HepG2 (cell line): ENCODE measurements around the gene ITGAE. TPM values are rescaled to one million over a fixed set of nuclear protein-coding genes. Genes with fewer than 3 reads are reported as not detected.

Experiments used
- ATAC-seq: fragments of 200-7000 bp; cut with Tn5 transposase; 3 replicates; pipeline ENCODE4 v1.9.1; 2020; ENCODE audit warnings: mild to moderate bottlenecking, moderate library complexity
- BruUV-seq: library from RNA; stranded (reverse); fragments of 400-500 nt; replicated peaks from 2 replicates; lab custom pipeline; 2021; lab: Mats Ljungman, UMichigan
- CTCF ChIA-PET: fragments of 300-600 bp; formaldehyde crosslinking; extraction: SDS; loops from one replicate; lab custom pipeline; 2021; ENCODE audit warnings: low total read pairs, inconsistent platforms, low intra/inter-chr PET ratio; lab: Yijun Ruan, JAX
- POLR2A ChIA-PET: fragments of 350-600 bp; sonication (Branson Sonifier 250); formaldehyde crosslinking; loops from one replicate; lab custom pipeline; 2020; ENCODE audit warnings: antibody characterized with exemption, inconsistent platforms; lab: Yijun Ruan, JAX
- DNase-seq: peaks from one replicate; pipeline ENCODE4 v3.0.0-alpha.2; 2015; ENCODE audit warnings: low spot score
- FAIRE-seq: peaks from 3 replicates; lab custom pipeline; 2011; peaks lifted over from hg19 to GRCh38; lab: Jason Lieb, UNC
- H2AFZ ChIP-seq: one replicate; pipeline ENCODE4 v1.6.1; 2011; ENCODE audit warnings: low read length, inconsistent platforms
- H3K27ac ChIP-seq: fragments of 300-600 bp; 3 replicates; pipeline ENCODE4 v1.8.0; 2011; ENCODE audit warnings: mixed run types, mild to moderate bottlenecking, mixed read lengths, low read length, inconsistent platforms; ENCODE audit not compliant: insufficient read depth; ENCODE audit errors: extremely low read length
- H3K27me3 ChIP-seq, 2 experiments: fragments of 200-600 bp in 1 of 2; 2 replicates in 1 of 2; 3 replicates in 1 of 2; pipeline versions ENCODE4 v1.6.0 to v1.8.0; 2011; ENCODE audit warnings: low read length in 2 of 2, mild to moderate bottlenecking in 2 of 2, moderate library complexity in 2 of 2, inconsistent platforms in 1 of 2; ENCODE audit not compliant: insufficient read depth in 2 of 2, control insufficient read depth in 1 of 2
- H3K36me3 ChIP-seq, 2 experiments: fragments of 200-600 bp in 1 of 2; replicated peaks in 1 of 2; 2 replicates in 1 of 2; 3 replicates in 1 of 2; pipeline versions ENCODE4 v1.5.1 to v1.8.0; 2011; ENCODE audit warnings: low read length in 2 of 2, inconsistent platforms in 1 of 2; ENCODE audit not compliant: insufficient read depth in 2 of 2, control insufficient read depth in 1 of 2
- H3K4me1 ChIP-seq: 2 replicates; pipeline ENCODE4 v1.5.1; 2012; ENCODE audit warnings: low read length, inconsistent platforms; ENCODE audit not compliant: insufficient read depth
- H3K4me2 ChIP-seq: 2 replicates; pipeline ENCODE4 v1.6.0; 2011; ENCODE audit warnings: low read depth, low read length, inconsistent platforms
- H3K4me3 ChIP-seq, 3 experiments: fragments of 200-600 bp in 1 of 3; sonication (generic), shearing (Covaris generic) in 1 of 3; replicated peaks in 1 of 3; 2 replicates each; pipeline ENCODE4 v1.5.1; 2011 to 2016; ENCODE audit warnings: low read length in 3 of 3, inconsistent platforms in 2 of 3, low read depth in 2 of 3, mild to moderate bottlenecking in 2 of 3, control low read depth in 1 of 3, mixed read lengths in 1 of 3; ENCODE audit not compliant: insufficient read depth in 1 of 3
- H3K79me2 ChIP-seq: one replicate; pipeline ENCODE4 v1.6.1; 2011; ENCODE audit warnings: low read length, inconsistent platforms; ENCODE audit not compliant: insufficient read depth
- H3K9ac ChIP-seq: 2 replicates; pipeline ENCODE4 v1.6.0; 2011; ENCODE audit warnings: mild to moderate bottlenecking, low read depth, low read length, inconsistent platforms; ENCODE audit not compliant: insufficient read depth
- H3K9me3 ChIP-seq: 2 replicates; pipeline ENCODE4 v1.5.1; 2012; ENCODE audit warnings: mild to moderate bottlenecking, low read length
- H4K20me1 ChIP-seq: 2 replicates; pipeline ENCODE4 v1.6.0; 2011; ENCODE audit warnings: inconsistent platforms, mild to moderate bottlenecking, low read length, moderate library complexity; ENCODE audit not compliant: insufficient read depth
- DPF2 ChIP-seq: sonication (generic); formaldehyde crosslinking; IDR thresholded peaks from 2 replicates; pipeline ENCODE4 v1.4.0; 2020; ENCODE audit warnings: mild to moderate bottlenecking, low read depth, missing genetic modification reagents, borderline replicate concordance
- SCMH1 ChIP-seq: sonication (generic); formaldehyde crosslinking; IDR thresholded peaks from 2 replicates; pipeline ENCODE4 v1.9.0; 2021; ENCODE audit warnings: missing genetic modification reagents, mild to moderate bottlenecking, borderline replicate concordance
- SYNCRIP ChIP-seq: fragments of 200-400 bp; formaldehyde crosslinking; IDR thresholded peaks from 2 replicates; pipeline ENCODE4 v1.6.1; 2018; ENCODE audit warnings: mild to moderate bottlenecking, low read depth, low read length; ENCODE audit not compliant: insufficient read depth
- ZFP91 ChIP-seq: sonication (generic); formaldehyde crosslinking; IDR thresholded peaks from 2 replicates; pipeline ENCODE4 v1.9.0; 2022; ENCODE audit warnings: missing genetic modification reagents, mild to moderate bottlenecking, borderline replicate concordance
- ZGPAT ChIP-seq: IDR thresholded peaks from 2 replicates; pipeline ENCODE4 v1.6.1; 2016; ENCODE audit warnings: mild to moderate bottlenecking
- WGBS: methylation state at CpG from one replicate; pipeline ENCODE4 v1.1.6; 2017; ENCODE audit warnings: low lambda C conversion rate; 5-methylcytosine and 5-hydroxymethylcytosine counted together
- in situ Hi-C: cut with HindIII; loops from 2 replicates; pipeline ENCODE4 v1.10.0; 2017; ENCODE audit warnings: low pct_unique_long_range_greater_than_20kb; ENCODE audit not compliant: extremely low pct_ligation_motif_present
- intact Hi-C: fragments of 100-400 bp; cut with micrococcal nuclease; formaldehyde crosslinking; loops from one replicate; pipeline ENCODE4 v1.10.0; 2022; ENCODE audit not compliant: unreplicated experiment
- polyA plus RNA-seq, 8 experiments: library from polyadenylated mRNA; depleted of rRNA in 3 of 8; stranded (reverse) in 7 of 8; unstranded in 1 of 8; fragments of >200 nt; fragmentation: Illumina TruSeq in 4 of 8; extraction: Trizol in 4 of 8; gene quantifications; 2 replicates each; pipeline versions ENCODE4 v1.2.1 to v1.2.3, GENCODE V29; 2011 to 2016; ENCODE audit warnings: low read depth in 4 of 8, missing spikeins in 1 of 8, mixed read lengths in 1 of 8; ENCODE audit not compliant: insufficient read depth in 1 of 8
- total RNA-seq, 5 experiments: library from RNA; depleted of rRNA; stranded (reverse); fragments of >200 nt; fragmentation: Illumina TruSeq; extraction: Trizol; gene quantifications; 2 replicates each; pipeline ENCODE4 v1.2.3, GENCODE V29; 2016; ENCODE audit warnings: low read depth in 1 of 5

The ITGAE gene
- total and polyA plus RNA-seq, 2 of the 13 experiments (the other 11 are each of a cell fraction or from before 2014, with no cell fraction given), result 42.3 to 49.0 TPM

GRCh38 chr17:3813171-3813570 is 12.2 kb upstream of the ITGAE start:
- 96% methylated on average over 15 of the region's 15 CpGs for WGBS
- in situ Hi-C loops, result no loop called here
- FAIRE-seq, result no peak
- Histone ChIP-seq H3K36me3 (peaks cover 19 to 66% of the 10 kb centered on the region in 2 experiments; a peak in 4 of 5 replicates), H3K9me3 (no peaks in the 10 kb centered on the region), H2AFZ (no peak overlapping the region), H4K20me1 (no peaks in the 10 kb centered on the region), H3K4me3 (no peak overlapping the region), H3K27me3 (no peaks in the 10 kb centered on the region), H3K4me1 (no peaks in the 10 kb centered on the region), H3K79me2 (no peaks in the 10 kb centered on the region)
- no TSS peak for BruUV-seq
- ATAC-seq, result no peak
- CTCF ChIA-PET, result interaction anchor here (0.6 kb wide), 1 partner anchor 821 kb away, joined by 3 read pairs; no protein-coding TSS in a partner anchor
- TF ChIP-seq SYNCRIP, result no peak
- TF ChIP-seq SCMH1 (CRISPR knock-in tag), result no peak
- TF ChIP-seq DPF2 (CRISPR knock-in tag), result no peak
- no peak for TF ChIP-seq ZFP91 (CRISPR knock-in tag)
- no peak for TF ChIP-seq ZGPAT (CRISPR knock-in tag)
- TF ChIP-seq, all 625 proteins: peak for 0
- POLR2A ChIA-PET, result no interaction called here
- H3K9ac ChIP-seq, result no peak overlapping the region
- no peak for DNase-seq
- intact Hi-C loops, result no loop called here
- H3K4me2 ChIP-seq, result no peak overlapping the region
- no peak overlapping the region for H3K27ac ChIP-seq
